Lower leg skin (tissue), 3 donors: ENCODE measurements around the gene DUSP22.

Experiments
- POLR2A ChIP-seq, 2 donors: fragments of 450-650 bp; IDR thresholded peaks; one replicate each; pipeline ENCODE4 v1.6.1; 2016 to 2017; ENCODE audit warnings: antibody characterized with exemption in 2 of 2, mild to moderate bottlenecking in 1 of 2, moderate library complexity in 1 of 2
- TF ChIP-seq, protein P1 (sequence below), 3 donors: fragments of 450-650 bp; IDR thresholded peaks; one replicate each; pipeline ENCODE4 v1.5.1; 2016; ENCODE audit warnings: antibody characterized with exemption in 3 of 3, mild to moderate bottlenecking in 3 of 3, moderate library complexity in 2 of 3

DNA sequence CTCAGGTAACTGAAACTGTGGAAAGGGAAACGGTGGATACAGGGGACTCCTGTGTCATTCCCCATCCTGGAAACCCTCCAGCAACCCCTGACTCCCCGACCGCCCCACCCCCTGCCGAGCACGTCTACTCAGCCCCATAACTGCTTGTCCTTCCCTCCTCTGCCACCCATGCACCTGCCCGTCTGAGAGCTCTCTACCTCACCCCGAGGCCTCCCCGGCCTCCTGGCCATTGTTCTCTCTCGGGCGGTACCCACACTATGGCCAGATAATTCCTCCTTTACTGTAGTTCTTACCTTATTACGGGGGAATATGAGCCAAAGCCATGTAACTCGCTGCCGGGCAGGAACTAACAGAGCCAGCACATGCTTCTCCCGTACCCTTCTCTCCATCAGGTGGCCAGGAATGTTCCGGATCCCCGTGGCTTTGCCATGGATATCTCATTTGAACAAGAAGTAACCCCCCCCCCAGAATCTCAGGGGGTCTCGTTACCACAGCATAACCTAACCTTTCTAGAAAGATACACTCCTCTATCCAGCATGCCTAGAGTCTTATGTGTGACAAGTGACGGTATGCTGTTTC is 94.5 kb downstream of the DUSP22 start:
- no peak for TF ChIP-seq POLR2A (IDR thresholded peaks at IDR 0.05)
- TF ChIP-seq, protein P1, sequence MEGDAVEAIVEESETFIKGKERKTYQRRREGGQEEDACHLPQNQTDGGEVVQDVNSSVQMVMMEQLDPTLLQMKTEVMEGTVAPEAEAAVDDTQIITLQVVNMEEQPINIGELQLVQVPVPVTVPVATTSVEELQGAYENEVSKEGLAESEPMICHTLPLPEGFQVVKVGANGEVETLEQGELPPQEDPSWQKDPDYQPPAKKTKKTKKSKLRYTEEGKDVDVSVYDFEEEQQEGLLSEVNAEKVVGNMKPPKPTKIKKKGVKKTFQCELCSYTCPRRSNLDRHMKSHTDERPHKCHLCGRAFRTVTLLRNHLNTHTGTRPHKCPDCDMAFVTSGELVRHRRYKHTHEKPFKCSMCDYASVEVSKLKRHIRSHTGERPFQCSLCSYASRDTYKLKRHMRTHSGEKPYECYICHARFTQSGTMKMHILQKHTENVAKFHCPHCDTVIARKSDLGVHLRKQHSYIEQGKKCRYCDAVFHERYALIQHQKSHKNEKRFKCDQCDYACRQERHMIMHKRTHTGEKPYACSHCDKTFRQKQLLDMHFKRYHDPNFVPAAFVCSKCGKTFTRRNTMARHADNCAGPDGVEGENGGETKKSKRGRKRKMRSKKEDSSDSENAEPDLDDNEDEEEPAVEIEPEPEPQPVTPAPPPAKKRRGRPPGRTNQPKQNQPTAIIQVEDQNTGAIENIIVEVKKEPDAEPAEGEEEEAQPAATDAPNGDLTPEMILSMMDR (IDR thresholded peaks at IDR 0.05): no peak
